IPS-15b (cell line): ENCODE measurements around the gene MED10.

Source experiments
- H3K27me3 ChIP-seq: one replicate; pipeline ENCODE4 v1.6.1; 2013; ENCODE audit warnings: low read length; ENCODE audit not compliant: control insufficient read depth, insufficient read depth
- H3K36me3 ChIP-seq: one replicate; pipeline ENCODE4 v1.6.1; 2013; ENCODE audit warnings: low read length; ENCODE audit not compliant: control insufficient read depth, insufficient read depth
- H3K4me1 ChIP-seq: one replicate; pipeline ENCODE4 v1.6.1; 2013; ENCODE audit warnings: mild to moderate bottlenecking, low read length; ENCODE audit not compliant: control insufficient read depth, insufficient read depth
- H3K4me3 ChIP-seq: one replicate; pipeline ENCODE4 v1.5.1; 2013; ENCODE audit warnings: low read depth, low read length
- H3K9ac ChIP-seq: one replicate; pipeline ENCODE4 v1.6.1; 2013; ENCODE audit warnings: low read depth, mild to moderate bottlenecking, low read length
- H3K9me3 ChIP-seq: one replicate; pipeline ENCODE4 v1.6.1; 2013; ENCODE audit warnings: mild to moderate bottlenecking, low read length; ENCODE audit not compliant: control insufficient read depth, insufficient read depth

The MED10 gene

GRCh38 chr5:6338135-6338534 is 40.2 kb downstream of the MED10 start:
- H3K4me3 ChIP-seq, result no peak overlapping the region
- H3K9ac ChIP-seq, result no peak overlapping the region
- no peaks in the 10 kb centered on the region for H3K36me3 ChIP-seq
- H3K4me1 ChIP-seq, result no peaks in the 10 kb centered on the region
- no peaks in the 10 kb centered on the region for H3K27me3 ChIP-seq
- H3K9me3 ChIP-seq, result no peaks in the 10 kb centered on the region

- H3K36me3 ChIP-seq, result no peaks in the 10 kb centered on the region
- H3K4me1 ChIP-seq, result no peaks in the 10 kb centered on the region
- H3K4me3 ChIP-seq, result no peak overlapping the region
- H3K9me3 ChIP-seq, result no peaks in the 10 kb centered on the region
- H3K27me3 ChIP-seq, result no peaks in the 10 kb centered on the region
- no peak overlapping the region for H3K9ac ChIP-seq
Observed at GRCh38 chr5:6333182-6333905, 45.0 kb downstream of the MED10 start.

GRCh38 chr5:6328173-6328572 is 50.2 kb downstream of the MED10 start:
- no peak overlapping the region for H3K4me3 ChIP-seq
- H3K36me3 ChIP-seq, result no peaks in the 10 kb centered on the region
- H3K9ac ChIP-seq, result no peak overlapping the region
- no peaks in the 10 kb centered on the region for H3K27me3 ChIP-seq
- no peaks in the 10 kb centered on the region for H3K4me1 ChIP-seq
- H3K9me3 ChIP-seq, result no peaks in the 10 kb centered on the region

- H3K36me3 ChIP-seq, result no peaks in the 10 kb centered on the region
- no peak overlapping the region for H3K4me3 ChIP-seq
- H3K9me3 ChIP-seq, result no peaks in the 10 kb centered on the region
- H3K9ac ChIP-seq, result no peak overlapping the region
- no peaks in the 10 kb centered on the region for H3K4me1 ChIP-seq
- H3K27me3 ChIP-seq, result no peaks in the 10 kb centered on the region
Observed at GRCh38 chr5:6326776-6327175, 51.6 kb downstream of the MED10 start.

GRCh38 chr5:6322163-6322713 is 56.1 kb downstream of the MED10 start:
- no peaks in the 10 kb centered on the region for H3K36me3 ChIP-seq
- peaks cover 3% of the 10 kb centered on the region for H3K27me3 ChIP-seq
- no peak overlapping the region for H3K4me3 ChIP-seq
- H3K9ac ChIP-seq, result no peak overlapping the region
- no peaks in the 10 kb centered on the region for H3K9me3 ChIP-seq
- H3K4me1 ChIP-seq, result no peaks in the 10 kb centered on the region
